Dendritic cell treated with granulocyte-macrophage colony-stimulating factor and Interleukin-4, amounts not matched to agents 40 ng/mL and 50 ng/mL, for 4 days (primary cell): Measurements from ENCODE around the gene TRIM43.
"Not testable (repeated sequence)": the region's sequence is repeated elsewhere in the genome, so short reads cannot be mapped to it uniquely, and the experiment has no call there.

Experiments used
- H3K27ac Mint-ChIP-seq: one replicate; pipeline ENCODE4 v1.8.0; 2022; ENCODE audit warnings: mild to moderate bottlenecking, mixed read lengths
- H3K27me3 Mint-ChIP-seq: one replicate; pipeline ENCODE4 v1.8.0; 2022; ENCODE audit warnings: mild to moderate bottlenecking, mixed read lengths
- H3K36me3 Mint-ChIP-seq: one replicate; pipeline ENCODE4 v1.8.0; 2022; ENCODE audit warnings: low read depth, mixed read lengths
- H3K4me1 Mint-ChIP-seq: one replicate; pipeline ENCODE4 v1.8.0; 2022; ENCODE audit warnings: low read depth, mixed read lengths
- H3K4me3 Mint-ChIP-seq: one replicate; pipeline ENCODE4 v1.8.0; 2022; ENCODE audit warnings: mild to moderate bottlenecking, moderate library complexity, mixed read lengths
- H3K9me3 Mint-ChIP-seq: one replicate; pipeline ENCODE4 v1.8.0; 2022; ENCODE audit warnings: mixed read lengths
- intact Hi-C: fragments of 100-400 bp; cut with micrococcal nuclease; formaldehyde crosslinking; loops from one replicate; pipeline ENCODE4 v1.15.0; 2022

Gene TRIM43

GRCh38 chr2:95608356-95608755 lies 16.6 kb downstream of the TRIM43 start:
- H3K4me1 Mint-ChIP-seq, H3K27ac Mint-ChIP-seq, H3K27me3 Mint-ChIP-seq, H3K4me3 Mint-ChIP-seq, intact Hi-C loops, H3K36me3 Mint-ChIP-seq, H3K9me3 Mint-ChIP-seq: not testable (repeated sequence)

- H3K27me3 Mint-ChIP-seq, H3K4me1 Mint-ChIP-seq, H3K27ac Mint-ChIP-seq, intact Hi-C loops, H3K36me3 Mint-ChIP-seq, H3K9me3 Mint-ChIP-seq, H3K4me3 Mint-ChIP-seq: not testable (repeated sequence)
These were observed 18.0 kb downstream of the TRIM43 start for GRCh38 chr2:95609764-95610163.

DNA sequence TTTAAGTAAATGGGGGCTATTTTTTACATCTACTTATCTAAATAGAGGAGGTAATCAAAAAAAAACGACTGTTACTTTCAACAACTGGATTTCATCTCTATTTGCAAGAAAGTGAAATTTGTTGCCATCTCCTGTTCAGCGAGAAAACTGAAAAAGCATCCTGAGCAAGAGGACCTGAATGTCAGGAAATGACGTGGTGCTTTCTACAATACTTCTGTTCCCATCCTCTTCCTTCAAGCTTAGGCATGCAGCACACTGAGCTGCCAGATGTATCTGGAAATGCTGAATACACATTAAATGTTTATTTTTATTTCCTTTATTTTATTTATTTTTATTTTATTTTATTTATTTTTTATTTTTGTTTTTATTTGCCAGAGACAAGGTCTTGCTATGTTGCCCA lies 21.2 kb downstream of the TRIM43 start:
- H3K4me1 Mint-ChIP-seq, H3K4me3 Mint-ChIP-seq, intact Hi-C loops, H3K9me3 Mint-ChIP-seq, H3K27ac Mint-ChIP-seq, H3K27me3 Mint-ChIP-seq, H3K36me3 Mint-ChIP-seq: not testable (repeated sequence)

DNA sequence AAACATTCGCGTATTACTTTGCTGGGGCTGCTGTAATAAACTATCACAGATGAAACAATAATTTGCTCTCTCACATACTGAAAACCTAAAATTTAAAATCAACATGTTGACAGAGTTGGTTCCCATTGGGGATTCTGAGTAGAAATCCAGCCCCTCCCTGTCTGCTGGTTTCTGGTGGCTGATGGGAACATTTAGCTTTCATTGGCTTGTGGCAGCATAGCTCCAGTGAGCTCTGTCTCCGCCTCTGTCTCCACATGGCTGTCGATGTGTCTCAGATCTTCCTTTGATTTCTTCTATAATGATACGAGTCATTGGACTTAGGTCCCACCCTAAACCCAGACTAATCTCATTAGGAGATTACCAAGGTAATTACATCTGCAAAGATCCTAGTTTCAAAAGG lies 30.9 kb downstream of the TRIM43 start:
- H3K9me3 Mint-ChIP-seq, H3K27ac Mint-ChIP-seq, H3K4me3 Mint-ChIP-seq, H3K4me1 Mint-ChIP-seq, H3K27me3 Mint-ChIP-seq, intact Hi-C loops, H3K36me3 Mint-ChIP-seq: not testable (repeated sequence)

DNA sequence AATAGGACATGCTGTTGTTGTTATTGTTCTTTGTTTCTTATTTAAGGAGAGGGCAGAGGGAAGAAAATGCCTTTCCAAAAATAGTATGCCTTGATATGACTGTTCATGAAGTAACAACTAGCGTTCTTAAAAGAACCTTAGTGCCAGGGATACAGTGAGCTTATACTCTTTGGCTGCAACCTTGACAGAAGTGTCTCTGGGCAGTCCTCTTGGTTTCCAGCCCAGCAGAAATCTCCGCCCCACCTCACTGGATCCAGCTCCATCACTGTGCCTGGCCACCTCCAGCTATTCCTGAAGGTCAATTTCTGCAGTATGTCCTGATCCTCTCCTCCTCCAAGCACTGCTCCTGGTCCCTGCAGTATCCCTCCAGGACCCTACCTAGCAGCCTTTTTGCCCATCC lies 39.2 kb downstream of the TRIM43 start:
- H3K9me3 Mint-ChIP-seq, H3K4me1 Mint-ChIP-seq, H3K27me3 Mint-ChIP-seq, H3K36me3 Mint-ChIP-seq, intact Hi-C loops, H3K27ac Mint-ChIP-seq, H3K4me3 Mint-ChIP-seq: not testable (repeated sequence)

- H3K27ac Mint-ChIP-seq, H3K4me1 Mint-ChIP-seq, H3K4me3 Mint-ChIP-seq, H3K27me3 Mint-ChIP-seq, H3K36me3 Mint-ChIP-seq, intact Hi-C loops, H3K9me3 Mint-ChIP-seq: not testable (repeated sequence)
These were observed 41.9 kb downstream of the TRIM43 start for GRCh38 chr2:95633626-95634259.

GRCh38 chr2:95640515-95641288 lies 48.9 kb downstream of the TRIM43 start:
- H3K27me3 Mint-ChIP-seq, H3K27ac Mint-ChIP-seq, H3K9me3 Mint-ChIP-seq, intact Hi-C loops, H3K4me3 Mint-ChIP-seq, H3K36me3 Mint-ChIP-seq, H3K4me1 Mint-ChIP-seq: not testable (repeated sequence)

- H3K4me3 Mint-ChIP-seq, H3K27me3 Mint-ChIP-seq, H3K4me1 Mint-ChIP-seq, H3K36me3 Mint-ChIP-seq, intact Hi-C loops, H3K27ac Mint-ChIP-seq, H3K9me3 Mint-ChIP-seq: not testable (repeated sequence)
These were observed 49.4 kb downstream of the TRIM43 start for GRCh38 chr2:95641289-95641575.

DNA sequence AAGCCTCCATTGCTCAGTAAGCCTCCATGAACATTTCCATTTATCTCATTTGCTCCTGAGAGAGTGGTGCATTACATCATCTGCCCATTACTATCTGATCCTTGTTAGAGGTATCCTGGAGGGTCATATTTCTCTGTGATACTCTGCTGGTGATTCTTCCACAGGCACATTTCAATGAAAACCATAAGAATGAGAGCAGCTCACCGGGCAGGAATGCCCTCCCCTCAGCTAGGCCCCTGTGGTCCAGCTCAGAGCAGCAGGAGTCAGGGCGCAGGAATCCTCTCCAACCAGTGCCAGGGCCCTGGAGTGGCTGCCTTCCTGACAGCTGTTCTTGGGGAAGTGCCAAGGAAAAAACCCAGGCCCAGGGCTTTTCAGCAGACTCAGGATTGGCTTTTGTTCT lies 50.0 kb downstream of the TRIM43 start:
- H3K9me3 Mint-ChIP-seq, intact Hi-C loops, H3K4me3 Mint-ChIP-seq, H3K27me3 Mint-ChIP-seq, H3K4me1 Mint-ChIP-seq, H3K36me3 Mint-ChIP-seq, H3K27ac Mint-ChIP-seq: not testable (repeated sequence)

DNA sequence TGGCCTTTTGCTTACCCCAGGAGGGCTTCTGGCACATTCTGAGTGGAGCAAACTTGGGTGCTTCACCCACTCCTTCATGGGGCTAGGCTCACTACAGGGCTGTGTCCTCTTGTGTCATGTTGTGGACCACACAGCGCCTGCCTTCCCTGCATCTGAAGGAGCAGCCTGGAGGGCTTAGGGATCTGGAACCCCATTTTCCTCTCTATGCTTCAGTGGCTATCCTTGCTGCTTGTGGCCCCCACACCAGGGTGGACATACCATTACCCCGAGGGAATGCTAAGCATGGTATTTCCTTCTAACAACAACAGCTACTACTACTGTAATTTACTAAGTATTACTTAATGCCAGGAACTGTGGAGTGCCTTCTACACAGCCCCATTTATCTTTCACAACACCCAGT lies 50.6 kb downstream of the TRIM43 start:
- H3K4me1 Mint-ChIP-seq, H3K27me3 Mint-ChIP-seq, H3K36me3 Mint-ChIP-seq, intact Hi-C loops, H3K4me3 Mint-ChIP-seq, H3K9me3 Mint-ChIP-seq, H3K27ac Mint-ChIP-seq: not testable (repeated sequence)

GRCh38 chr2:95642951-95643350 lies 51.1 kb downstream of the TRIM43 start:
- H3K4me3 Mint-ChIP-seq, intact Hi-C loops, H3K27ac Mint-ChIP-seq, H3K36me3 Mint-ChIP-seq, H3K9me3 Mint-ChIP-seq, H3K27me3 Mint-ChIP-seq, H3K4me1 Mint-ChIP-seq: not testable (repeated sequence)

- H3K36me3 Mint-ChIP-seq, H3K27ac Mint-ChIP-seq, H3K4me1 Mint-ChIP-seq, intact Hi-C loops, H3K27me3 Mint-ChIP-seq, H3K9me3 Mint-ChIP-seq, H3K4me3 Mint-ChIP-seq: not testable (repeated sequence)
These were observed 53.5 kb downstream of the TRIM43 start for GRCh38 chr2:95645312-95645711.

- H3K27me3 Mint-ChIP-seq, H3K36me3 Mint-ChIP-seq, H3K27ac Mint-ChIP-seq, H3K9me3 Mint-ChIP-seq, intact Hi-C loops, H3K4me1 Mint-ChIP-seq, H3K4me3 Mint-ChIP-seq: not testable (repeated sequence)
These were observed 54.6 kb downstream of the TRIM43 start for GRCh38 chr2:95646274-95646994.

- H3K36me3 Mint-ChIP-seq, H3K27ac Mint-ChIP-seq, H3K9me3 Mint-ChIP-seq, H3K4me1 Mint-ChIP-seq, intact Hi-C loops, H3K27me3 Mint-ChIP-seq, H3K4me3 Mint-ChIP-seq: not testable (repeated sequence)
These were observed 57.2 kb downstream of the TRIM43 start for GRCh38 chr2:95648894-95649544.
